NCI-H2171 treated with DMSO at 0.1 percent for 48 hours (cell line): ENCODE data around the gene SPEG.

Experiments
- DNase-seq: peaks from one replicate; lab custom pipeline; 2025; lab: John Stamatoyannopoulos, UW

Gene SPEG

DNA sequence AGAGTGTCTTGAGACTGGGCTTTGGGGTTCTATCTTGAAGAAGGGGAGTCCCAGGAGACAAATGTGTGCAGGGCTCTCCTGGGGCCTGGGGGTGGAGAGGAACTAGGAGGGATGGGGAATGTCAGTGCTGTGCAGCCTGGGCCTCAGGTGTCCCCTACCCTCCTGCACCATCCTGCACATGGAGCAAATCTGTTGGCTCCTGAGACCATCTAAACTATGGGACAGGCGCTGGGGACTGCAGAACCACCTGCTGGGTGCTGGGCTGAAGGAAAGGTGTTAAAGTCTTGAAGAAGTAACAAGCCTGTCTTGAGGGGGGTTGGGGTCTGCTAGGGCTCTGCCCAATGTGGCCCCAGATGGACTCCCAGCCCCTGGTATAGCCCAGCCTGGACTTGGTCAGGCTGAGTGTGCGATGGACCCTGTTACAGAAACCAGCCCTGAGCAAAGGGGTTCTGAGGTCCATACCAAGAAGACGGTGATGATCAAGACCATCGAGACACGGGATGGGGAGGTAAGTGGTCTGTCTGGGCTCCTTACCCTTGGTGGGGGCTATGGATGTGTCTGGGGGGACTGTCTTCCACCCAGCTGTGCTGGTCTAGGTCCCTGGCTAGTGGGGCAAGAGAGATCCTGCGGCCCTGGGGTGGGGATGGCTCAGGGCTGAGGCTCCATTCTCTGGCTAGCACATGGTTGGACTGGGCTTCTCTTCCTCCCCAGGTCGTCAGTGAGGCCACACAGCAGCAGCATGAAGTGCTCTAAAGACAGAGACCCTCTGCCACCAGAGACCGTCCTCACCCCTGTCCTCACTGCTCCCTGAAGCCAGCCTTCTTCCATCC is 9.2 kb upstream of the SPEG start:
- no peak for DNase-seq

DNA sequence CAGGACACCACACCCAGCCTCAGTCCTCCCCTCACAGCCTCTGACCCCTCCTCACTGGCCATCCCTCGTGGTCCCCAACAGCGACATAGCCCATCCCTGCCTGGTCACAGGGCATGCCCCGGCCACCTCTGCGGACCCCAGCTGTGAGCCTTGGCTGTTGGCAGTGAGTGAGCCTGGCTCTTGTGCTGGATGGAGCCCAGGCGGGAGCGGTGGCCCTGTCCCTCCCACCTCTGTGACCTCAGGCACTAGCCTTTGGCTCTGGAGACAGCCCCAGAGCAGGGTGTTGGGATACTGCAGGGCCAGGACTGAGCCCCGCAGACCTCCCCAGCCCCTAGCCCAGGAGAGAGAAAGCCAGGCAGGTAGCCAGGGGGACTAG is 8.6 kb upstream of the SPEG start:
- no peak for DNase-seq

DNA sequence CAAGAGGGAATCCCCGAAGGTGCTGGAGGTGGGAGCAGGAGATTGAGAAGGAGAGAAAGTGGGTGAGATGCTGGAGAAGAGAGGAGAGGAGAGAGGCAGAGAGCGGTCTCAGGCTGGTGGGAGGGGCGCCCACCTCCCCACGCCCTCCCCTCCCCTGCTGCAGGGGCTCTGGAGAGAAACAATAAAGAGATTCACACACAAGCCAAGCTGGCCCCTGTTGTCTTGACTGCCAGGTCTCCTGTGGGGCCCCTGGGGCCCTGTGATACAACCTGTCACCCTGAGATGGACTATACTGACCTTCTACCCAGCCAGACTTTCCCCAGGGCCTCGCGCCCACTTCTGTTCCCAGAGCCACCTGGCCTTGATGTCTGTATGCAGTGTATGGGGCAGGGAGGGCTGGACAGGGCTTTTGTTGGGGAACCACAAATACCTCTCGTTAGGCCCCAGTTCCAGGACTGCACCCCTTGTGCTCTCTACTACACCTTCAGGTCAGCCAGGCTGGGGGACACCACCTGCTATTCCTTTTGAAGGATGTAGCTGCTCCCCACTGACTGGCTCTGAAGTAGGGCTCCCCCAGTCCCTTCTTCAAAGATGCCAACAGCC is 8.0 kb upstream of the SPEG start:
- no peak for DNase-seq

DNA sequence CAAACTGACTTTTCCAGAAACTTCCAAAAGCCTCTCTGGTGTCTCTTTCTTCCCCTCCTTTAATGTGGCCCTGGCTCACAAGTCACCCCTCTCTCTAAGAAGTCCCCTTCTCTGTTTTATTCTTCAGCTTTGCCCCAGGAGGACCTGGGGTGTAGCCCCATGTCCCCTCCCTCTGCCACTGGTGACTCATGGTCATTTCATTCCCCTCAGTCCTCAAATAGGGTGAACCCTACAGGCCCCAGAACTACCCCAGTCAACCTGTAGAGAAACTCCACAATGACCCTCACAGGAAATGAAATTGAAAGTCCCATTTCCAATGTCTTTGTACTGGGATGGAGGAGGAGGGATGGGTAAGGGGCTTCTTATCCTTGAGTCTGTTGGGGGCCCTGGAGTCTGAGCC is 6.2 kb upstream of the SPEG start:
- DNase-seq: no peak

DNA sequence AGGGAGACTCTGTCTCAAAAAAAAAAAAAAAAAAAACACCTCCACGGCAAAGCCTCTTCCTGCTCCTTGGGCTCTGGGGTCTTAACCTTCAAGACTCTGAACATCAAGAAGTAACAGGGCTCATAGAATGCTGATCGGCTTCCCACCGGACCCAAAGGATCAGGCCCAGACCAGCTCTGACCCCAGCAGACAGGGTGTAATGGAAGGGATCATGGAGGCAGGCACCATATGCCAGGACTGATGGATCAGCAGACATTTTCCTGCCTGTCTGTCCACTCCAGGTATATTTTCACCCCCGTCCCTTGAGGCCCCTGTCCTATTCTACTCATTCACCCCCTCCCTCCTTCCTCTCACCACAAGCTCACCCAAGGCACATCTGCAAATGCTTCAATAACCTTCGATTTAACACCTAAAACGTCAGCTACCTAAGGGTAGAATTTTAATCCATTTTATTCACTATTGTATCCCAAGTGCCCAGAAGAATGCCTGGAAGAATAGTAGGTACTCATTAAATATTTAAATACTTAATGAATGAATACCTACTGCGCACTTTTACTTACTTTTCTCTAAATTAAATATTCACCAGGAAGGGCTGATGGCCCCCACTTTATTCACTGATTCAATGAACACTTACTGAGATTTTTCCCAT is 4.6 kb upstream of the SPEG start:
- no peak for DNase-seq

DNA sequence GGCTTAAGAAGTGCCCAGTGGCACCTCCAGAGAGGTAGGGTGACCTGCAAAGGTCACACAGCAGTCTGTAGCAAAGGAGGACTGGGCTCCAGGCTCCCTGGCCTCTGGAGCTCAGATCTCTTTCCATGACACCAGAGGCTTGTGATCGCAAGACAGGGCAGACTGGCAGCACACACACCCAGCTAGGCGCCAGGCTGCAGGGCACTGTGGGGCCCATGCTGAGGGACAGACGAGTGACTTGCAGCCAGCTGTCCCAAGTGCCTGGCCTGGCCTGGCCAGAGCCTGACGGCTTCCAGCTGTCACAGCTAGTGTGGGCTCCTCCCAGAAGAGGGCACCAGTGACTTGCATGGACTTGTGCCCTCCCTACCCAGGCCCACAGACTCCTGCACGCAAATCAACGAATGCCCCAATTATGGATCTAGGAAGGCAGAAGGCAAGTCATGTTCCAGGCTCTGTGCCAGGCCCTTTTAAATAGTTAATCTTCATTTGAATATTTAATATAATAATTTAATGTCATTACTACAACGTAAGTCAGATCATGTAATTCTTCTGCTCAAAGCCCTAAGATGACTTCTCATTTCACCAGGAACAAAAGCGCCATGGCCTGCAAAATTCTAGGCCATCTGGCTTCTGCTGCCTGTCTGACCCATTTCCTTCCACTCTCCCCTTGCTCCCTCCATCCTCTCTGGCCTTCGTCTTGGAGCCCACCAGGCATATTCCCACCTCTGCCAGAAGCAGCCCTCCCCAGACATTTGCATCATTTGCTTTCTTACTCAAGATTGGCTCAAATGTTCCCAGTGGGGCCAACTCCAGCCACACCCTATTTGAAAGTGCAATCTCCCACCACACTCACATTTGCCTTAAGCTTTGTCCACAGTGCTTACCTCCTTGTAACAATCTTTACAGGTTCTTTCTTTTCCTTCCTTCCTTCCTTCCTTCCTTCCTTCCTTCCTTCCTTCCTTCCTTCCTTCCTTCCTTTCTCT is 3.7 kb upstream of the SPEG start:
- DNase-seq: peak; percentile 63

DNA sequence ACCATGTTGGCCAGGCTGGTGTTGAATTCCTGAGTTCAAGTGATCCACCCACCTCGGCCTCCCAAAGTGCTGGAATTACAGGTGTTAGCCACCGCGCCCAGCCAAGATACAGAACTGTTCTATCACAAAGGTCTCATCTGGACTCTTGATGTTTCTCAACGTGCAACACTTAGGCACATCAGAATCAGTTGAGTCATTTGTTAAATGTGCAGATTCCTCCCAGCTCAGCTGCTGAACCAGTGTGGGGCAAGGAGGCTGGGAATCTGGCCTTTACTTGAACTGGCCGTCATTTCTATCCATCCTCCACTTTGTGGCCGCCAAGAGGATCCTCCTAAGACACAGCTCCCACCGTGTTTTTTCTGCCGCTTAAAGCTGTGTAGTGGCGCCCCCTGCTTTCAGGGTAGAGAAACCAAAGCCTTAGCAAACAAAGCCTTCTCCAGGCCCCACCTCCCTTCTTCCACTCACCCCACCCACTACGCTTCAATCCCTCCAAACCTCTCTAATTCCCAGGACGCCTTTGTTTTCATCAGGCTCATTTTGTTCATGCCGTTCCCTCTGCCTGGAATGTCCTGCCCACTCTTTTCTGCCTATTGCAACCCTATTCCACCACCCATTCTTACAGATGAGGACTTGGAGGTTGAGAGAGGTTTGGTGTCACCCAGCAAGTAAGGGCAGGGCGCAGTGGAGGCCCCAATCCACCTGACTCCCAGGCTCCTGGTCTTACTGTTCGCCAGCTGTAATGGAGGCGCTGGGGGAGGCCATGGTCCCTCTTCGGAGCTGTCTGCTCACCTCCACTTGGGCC is 776 bp upstream of the SPEG start:
- DNase-seq: peak; percentile 12

DNA sequence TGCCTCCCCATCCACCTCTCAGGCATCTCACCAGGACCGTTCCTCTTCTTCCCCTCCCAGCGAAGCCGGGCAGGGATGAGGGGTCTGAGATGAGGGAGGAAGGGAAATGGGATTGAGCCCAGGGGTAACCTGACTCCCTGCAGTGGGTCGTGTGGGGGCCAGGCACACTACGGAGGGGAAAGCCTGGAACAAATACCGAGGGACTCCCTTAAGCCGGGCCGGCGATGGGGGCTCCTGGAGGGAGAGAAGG is 250 bp upstream of the SPEG start:
- DNase-seq: no peak

DNA sequence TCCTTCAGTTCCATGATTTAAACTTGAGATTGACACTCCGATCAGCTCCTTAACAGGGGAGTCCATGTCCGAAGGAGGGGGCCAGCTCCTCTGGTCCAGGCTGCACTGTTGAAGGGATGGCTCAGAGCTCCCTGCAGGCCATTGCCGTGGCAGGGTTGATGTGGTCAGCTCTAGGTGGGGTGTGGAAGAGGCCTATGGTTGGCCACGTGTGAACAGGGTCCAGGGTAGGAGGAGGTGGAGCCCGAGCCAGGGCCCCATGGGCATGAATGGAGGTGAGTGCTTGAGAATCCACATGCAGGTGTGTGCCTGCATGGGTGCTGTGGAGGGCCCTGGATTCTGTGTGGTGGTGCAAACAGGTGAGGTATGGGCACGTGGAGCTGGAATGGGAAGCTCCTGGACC is 1.1 kb downstream of the SPEG start:
- DNase-seq: no peak

DNA sequence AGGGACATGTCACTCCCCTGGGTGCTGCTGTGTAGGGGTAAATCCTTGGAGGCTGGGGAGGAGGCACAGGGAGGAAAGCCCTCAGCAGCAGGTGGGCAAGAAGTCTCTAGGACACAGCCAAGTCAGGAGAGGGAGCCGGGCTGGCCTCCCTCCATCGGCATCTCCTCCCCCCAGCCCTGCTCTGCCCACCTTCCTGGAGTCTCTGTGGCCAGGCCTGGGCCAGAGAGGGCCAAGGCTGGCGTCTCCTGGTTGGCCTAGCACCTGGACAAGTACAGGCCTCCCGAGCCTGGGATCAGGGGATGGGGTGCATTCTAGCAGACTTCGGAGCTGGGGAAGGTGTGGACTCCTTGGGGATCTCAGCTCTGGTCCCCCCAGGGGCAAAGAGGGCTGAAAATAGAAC is 1.8 kb downstream of the SPEG start:
- DNase-seq: no peak

DNA sequence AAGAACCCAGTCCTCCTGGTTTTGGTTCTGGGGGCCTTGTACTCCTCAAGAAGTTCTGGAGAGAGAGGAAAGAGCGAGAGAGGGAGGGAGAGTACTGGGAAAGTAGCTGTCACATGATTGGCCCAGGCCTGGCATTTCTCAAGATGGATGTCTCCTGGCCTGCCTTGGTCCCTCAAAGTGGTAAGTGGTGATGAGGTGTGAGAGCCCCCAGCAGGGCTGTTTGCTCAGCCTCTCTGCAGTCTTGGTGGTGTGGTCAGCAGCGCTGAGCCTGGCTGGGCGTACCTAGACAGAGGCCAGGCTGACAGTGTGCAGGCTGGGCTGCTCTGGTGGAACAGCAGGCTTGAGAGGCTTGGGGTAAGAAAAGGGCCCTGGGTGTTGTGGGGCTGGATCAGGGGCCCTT is 2.5 kb downstream of the SPEG start:
- no peak for DNase-seq

DNA sequence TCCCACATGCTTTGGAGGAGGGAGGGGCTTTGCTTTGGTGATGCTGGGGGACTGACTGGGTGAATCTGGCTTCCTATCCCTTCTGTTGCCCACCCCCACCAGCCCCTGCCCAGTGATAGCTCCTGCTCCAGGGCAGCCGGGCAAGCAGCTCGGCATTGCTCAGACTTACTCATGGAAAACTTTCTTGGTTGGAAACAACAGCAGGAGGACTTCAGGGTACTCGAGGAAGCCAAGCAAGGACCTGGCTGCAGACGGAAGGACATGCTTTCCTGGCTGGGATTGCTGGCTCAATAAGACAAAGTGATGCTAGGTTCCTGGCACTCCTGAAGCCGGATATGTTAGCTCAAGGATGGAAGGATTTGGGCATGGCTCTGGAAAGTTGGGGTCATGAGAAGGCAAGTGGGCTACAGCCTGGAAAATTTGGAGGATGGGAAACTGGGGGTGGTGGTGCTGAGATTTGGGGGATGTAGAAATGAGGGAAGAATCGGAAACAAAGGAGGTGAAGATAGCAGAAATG is 3.1 kb downstream of the SPEG start:
- DNase-seq: no peak

DNA sequence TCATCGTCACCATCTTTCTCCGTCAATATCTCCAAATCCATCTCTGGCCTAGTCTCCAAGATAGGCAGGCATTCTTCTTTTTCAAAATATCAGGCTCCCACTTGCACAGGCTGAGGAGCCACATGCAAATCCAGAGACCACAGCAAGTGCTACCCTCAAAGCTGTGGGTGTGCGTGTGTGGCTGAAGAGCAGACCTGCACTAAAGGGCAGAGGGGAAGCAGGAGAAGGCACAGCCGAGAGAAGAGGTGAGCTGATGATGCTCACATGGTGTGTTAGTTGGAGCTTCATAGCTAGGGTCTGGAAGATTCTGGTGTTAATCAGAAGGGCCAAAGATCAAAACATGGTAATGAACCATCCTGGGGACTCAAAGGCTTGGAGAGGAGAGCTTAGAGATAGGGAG is 3.8 kb downstream of the SPEG start:
- no peak for DNase-seq

DNA sequence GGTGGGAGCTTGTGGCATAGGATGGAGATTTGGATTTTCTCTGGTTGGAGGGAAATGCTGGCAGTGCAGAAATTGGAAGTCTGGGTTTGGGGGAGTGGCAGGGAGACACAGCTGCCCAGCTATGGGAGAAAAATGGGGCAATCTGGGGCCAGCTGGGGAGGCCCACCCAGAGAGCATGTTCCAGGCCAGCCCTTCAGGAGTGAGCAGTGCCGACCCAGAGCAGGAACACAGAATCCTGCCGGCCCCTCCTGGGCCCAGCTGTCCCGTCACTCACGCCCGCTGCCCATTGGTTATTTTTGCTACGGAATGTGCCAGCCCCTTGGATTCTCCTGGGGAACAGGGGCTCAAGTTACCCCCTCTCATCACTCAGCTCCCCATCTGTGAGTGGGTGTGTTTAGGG is 4.9 kb downstream of the SPEG start:
- DNase-seq: no peak

DNA sequence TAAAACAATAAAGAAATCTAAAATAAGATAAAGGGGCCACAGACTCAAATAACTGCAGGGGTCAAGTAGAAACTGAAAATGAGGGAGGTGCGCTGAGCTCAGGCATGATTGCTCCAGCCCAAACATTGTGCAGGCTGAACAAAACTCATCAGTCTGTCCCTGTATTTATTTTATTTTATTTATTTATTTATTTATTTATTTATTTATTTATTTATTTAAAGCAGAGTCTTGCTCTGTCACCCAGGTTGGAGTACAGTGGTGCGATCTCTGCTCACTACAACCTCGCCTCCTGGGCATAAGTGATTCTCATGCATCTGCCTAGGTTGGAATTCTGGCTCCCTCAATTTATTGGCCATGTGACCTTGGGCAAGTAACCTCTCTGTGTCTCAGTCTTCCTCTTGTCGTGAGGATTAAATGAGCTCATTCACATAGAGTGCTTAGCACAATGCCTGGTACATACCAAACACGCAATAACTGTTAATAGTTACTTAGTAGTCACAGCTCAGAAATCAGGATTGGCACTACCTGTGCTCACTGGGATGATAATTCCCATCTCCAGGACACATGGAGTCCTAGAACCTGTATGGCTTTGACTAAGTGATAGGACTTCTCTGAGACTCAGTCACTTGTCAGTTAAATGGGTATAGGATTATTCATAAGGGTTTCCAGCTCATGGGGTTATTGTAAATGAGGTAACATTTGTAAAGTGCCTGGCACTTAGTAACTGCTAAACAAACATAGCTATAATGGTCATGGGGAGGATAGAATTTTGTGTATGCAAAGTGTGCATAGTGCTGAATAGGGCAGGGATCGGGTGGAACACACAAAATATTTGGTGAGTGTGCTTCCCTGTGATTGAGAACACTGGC is 6.0 kb downstream of the SPEG start:
- no peak for DNase-seq

DNA sequence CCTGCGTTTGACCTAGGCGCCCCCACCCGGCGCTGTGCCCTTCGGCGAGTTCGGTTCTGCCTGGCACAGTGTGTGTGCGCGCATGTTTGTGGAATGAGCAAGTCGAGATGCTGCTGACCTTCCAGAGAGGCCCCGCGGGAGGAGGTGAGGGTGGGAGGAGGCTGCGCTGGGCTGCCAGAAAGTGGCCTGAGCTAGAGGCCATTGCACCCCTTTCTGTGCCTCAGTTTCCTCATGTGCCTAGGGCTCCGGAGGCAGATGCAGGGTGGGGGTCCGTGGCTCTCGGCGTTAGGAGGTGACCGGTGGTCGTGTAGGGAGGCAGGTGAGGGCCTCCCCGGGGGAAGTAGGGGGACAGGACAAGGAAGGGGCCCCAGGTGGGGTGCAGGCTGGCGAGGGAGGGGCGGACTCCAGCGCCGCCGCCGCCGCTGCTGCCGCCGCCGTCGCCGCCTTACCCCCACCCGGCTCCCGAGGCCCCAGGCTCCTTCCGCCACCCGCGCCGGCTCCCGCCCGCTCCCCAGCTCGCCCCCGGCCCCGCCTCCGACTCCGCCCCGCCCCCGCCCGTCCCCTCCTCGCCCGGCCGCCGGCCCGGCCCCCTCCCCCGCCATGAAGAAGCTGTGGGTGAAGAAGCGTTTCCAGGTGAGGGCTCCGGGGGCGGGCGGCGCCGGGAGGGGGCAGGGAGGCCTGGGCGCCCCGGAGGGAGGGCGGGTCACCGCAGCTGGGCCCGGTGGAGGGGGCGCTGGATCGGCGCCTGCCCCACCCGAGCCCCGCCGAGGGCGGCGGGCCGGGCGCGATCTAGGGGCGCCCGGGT is 7.0 kb downstream of the SPEG start:
- peak; percentile 37 for DNase-seq

DNA sequence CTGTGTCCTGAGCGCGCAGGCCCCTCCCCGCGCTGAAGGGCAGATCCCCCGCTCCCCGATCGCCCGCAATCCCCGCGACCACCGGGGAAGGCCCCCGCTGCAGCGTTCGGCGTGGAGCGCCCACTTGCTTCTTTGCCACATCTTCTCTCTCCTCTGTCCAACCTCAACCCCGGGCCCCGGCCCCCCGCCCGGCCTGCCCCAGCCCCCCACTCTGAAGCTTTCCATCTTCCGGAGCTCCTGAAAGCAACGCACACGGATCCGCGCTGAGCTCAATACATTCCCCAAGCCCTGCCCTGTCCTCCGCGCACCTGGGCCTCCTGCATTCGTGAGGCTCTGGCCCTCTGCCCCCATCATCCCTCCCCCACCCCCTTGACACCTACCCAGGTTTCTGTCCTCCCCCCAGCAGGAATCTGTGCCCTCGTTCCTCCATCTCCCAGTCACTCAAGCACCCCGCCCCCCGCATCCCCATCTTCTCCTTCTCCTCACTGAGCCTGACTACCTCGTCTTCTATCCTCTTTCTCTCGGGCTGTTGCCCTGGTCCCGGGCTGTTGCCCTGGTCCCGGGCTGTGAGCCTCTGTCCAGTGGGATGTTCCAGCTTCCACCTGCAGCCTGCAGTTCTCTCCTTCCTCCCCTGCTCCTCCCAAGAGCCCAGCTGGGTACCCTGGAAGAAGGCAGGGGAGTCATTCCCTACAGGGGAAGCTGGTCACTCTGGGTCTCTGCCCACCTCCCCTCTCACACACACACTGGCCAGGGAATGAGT is 7.8 kb downstream of the SPEG start:
- no peak for DNase-seq

DNA sequence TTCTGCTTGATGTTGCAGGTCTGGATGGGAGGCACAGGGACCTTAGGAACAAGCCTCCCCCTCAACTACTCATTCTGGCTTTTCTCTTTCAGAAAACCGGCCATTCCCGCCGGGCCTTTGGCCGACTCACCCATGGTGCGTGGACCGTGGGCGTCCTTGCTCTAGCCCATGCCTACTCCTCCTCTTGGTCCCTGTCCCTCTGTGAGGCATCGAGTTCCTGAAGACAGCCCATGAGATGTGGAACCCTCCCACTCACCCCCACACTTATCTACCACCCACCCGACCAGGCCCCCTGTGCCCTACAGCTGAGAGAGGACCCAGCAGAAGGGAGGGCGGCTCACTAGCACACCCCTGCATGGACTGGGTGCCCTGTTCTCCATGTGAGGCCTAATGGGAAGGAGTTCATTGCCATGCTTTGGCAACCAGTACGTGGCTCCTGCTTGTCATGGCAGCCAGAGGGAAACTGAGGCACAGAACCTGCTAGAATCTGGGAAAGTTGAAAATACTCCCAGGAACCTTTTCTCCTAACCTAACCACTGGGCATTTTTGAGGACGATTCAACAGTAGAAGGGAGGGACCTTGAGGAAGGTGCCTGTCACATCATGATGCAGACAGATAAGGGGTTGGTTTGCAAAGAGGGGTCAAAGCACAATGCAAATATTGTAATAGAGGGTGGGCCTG is 8.5 kb downstream of the SPEG start:
- DNase-seq: no peak
